GM18526 (cell line): ENCODE measurements around the gene CD1C.

Source experiments
- POLR2A ChIP-seq: IDR thresholded peaks from 3 replicates; pipeline ENCODE4 v1.6.1; 2011; ENCODE audit not compliant: insufficient read length; ENCODE audit errors: extremely low read depth

CD1C gene

DNA sequence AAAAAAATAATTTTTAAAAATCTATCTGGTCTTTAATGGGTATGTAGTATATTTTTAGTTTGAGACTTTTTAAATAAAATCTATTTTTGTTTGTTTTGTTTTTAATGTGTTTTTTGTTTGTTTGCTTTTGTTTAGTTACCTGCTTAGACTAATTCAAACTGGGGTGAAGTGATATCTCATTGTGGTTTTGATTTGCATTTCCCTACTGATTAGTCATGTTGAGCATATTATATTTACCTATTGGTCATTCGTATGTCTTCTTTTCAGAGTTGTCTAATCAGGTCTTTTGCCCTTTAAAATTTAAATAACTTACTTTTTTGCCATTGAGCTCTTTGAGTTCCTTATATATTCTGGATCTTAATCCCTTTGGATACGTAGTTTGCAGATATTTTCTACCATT is 21.3 kb downstream of the CD1C start:
- TF ChIP-seq POLR2A, result no peak

DNA sequence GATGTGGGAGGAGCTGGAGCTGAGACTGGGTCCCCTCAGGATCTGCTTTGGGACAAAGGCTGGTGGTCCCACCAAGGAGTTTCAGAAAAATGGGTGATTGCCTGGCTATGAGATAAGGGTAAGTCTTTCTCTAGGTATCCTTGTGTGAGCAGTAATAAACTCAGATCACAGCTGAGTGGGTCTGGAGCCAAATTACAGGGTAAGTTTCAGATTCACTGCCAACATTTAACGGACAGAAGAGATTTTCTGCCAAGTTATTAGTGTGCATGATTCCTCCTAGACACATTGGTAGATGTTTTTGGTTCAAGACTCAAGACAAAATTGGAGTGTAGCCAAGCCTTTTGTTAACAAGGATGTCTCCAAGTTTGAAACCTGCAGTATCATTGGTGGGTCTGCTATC is 34.1 kb downstream of the CD1C start:
- TF ChIP-seq POLR2A, result no peak

DNA sequence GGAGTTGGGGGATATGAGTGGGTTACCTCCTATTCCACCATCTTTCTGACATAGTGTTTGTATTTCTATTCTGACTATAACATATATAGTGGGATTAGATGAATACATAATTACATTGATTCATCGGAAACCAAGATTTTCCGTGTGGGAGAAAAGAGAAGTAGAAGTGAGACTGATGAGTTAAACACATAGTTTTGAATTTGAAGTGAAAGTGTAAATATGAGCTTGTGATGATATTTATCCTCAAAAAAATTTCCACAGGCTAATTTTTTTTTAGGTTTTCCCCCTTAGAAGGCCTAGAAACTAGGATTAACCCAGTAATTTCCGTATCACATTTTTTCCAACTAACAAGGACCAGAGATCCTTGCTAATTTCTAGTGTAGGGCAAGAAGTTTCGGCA is 34.7 kb downstream of the CD1C start:
- no peak for TF ChIP-seq POLR2A

DNA sequence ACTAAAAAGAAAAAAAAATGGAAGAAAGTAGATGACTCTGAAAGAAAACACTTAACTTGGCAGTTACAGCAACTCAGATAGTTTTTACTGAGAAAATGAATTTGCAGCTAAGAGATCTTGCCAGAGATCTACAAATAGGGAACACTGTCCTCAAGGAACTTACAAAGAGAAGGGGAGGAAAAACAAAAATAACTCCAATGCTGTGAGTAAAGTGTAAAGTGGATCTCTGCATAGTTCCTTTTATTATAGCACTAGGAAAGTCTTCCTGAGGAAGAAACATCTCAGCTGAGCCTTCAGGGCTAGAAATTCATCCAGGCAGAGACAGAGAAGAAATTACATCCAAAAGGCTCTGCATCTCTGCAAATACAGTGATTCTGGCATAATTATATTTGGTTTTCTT is 37.8 kb downstream of the CD1C start:
- no peak for TF ChIP-seq POLR2A

DNA sequence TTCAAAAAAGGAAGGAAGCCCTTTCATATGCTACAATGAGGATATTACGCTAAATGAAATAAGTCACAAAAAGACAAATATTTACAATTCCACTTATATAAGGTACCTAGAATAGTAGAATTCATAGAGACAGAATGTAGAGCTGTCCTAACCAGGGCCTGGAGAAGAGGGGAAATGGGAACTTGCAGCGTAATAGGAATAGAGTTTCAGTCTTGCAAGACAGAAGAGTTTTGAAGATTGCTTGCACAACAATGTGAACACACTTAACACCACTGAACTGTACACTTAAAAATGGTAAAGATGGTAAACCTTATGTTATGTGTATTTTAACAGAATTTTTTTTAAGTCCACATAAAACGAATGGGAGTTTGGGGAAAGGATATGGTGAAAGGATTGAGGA is 38.7 kb downstream of the CD1C start:
- no peak for TF ChIP-seq POLR2A

DNA sequence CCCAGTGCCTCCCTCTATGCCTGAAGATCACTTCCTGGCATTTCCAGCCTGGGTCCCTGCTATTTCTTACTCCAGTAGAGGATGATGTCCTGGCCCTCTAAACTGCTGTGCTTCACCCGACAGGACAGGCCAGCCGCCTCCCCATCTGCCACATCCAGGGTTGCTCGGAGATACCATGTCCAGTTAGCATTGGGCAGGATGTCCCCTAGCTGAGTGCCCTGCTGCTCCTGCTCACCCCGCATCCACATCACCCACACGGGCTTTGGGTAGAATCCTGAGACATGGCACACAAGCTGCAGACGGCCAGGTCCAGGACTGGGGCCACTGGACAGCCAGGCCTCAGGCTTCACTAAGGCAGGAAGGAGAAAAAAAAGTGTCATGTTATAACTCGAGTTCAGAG is 39.6 kb downstream of the CD1C start:
- TF ChIP-seq POLR2A, result no peak

DNA sequence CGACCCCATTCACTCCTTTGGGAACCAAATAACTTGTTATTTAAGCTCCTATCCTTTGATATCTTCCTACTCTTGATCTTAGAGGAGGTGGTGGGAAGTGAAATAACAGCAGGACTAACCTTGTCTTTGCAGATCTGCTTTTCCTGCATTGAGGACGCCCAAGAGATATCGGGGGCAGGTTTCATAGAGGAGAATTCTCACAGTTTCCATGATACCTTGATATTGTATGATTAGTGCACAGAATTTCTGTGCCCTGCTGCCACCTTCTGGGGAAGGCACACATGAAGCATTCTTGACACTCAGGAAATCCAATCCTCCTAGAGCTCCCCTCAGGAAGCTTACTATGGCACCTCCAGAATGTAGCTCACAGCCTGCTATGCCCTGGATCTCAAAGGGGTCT is 40.0 kb downstream of the CD1C start:
- TF ChIP-seq POLR2A, result no peak

DNA sequence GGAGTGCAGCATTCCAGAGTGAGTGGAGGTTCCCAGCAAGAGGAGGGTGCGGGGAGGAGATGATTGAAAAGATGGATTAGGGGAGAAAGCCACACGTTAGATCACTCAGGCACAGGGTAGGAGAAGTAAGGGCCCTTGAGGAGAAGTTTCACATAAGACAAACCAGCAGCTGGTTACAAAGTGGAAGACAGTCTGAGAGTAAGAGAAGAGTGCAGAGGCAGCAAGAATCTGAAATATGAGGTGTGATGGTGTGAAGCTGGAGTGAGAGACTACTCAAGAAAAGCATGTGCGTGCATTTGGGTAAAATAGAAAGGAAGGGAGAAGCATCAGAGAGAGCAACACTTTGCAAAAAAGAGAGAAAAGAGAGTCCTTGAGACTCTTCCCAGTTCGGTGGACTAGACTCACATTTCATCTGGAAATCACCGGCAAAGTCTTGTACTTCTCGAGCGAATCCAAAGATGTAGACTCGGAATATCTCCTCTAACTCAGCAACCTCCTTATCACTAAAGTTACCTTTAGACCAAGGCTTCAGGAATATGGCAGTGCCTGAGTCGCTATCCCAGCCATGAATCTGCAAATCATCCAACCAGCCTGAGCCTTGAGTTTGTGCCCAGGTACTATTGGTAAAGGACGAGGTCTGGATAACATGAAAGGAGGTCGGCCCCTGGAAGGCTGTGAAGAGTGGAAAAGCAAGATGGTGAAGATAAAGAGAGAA is 40.8 kb downstream of the CD1C start:
- no peak for TF ChIP-seq POLR2A

DNA sequence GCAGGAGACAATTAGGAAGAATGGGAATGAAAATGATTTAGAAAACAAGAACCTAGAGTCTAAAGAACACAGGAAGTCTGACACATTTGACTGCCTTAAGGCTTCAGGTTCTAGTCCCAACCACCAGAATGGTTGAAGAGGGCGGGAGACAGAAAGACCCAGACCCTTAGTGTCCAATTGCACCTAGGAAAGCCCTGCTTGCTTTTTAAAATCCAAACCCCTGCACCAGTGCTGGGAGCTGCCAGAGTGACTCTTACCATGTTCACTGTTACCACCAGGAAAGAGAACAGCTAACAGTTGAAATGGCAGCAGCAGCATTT is 41.3 kb downstream of the CD1C start:
- no peak for TF ChIP-seq POLR2A

DNA sequence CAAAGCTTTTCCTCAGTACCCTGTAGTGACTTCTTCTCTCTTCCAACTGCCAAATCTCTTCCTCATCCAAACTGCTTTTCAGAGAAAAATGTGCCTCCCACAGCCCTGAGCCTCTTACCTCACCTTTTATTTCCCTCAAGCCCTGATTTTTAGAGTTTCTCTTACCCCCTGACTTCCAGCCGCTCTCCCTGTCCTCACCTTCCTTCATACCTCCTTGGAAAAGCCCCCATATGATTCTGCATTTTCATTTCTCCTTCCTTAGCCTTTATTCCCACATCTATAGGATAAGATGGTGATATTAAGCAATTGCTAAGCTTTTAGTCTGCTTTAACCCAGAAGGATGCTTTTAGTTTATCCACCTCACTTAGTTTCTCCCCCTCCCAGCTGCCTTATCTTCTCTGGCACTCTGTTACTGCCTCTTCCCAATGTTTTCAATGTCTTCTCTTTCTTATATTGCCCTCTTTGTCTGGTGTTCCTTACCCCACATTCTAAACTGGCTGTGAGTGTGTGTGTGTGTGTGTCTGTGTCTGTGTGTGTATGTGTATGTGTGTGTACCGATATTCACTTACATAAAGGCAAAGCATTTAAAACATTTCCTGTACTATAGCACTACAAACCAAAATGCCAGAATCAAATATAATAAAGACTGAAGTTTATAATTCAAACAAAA is 41.9 kb downstream of the CD1C start, which contains the start of gene CD1B:
CD1B (minus strand) TSS at position 51 of the 670 bp plus-strand sequence. CDS start 108 bp downstream, outside the sequence.
- no peak for TF ChIP-seq POLR2A

DNA sequence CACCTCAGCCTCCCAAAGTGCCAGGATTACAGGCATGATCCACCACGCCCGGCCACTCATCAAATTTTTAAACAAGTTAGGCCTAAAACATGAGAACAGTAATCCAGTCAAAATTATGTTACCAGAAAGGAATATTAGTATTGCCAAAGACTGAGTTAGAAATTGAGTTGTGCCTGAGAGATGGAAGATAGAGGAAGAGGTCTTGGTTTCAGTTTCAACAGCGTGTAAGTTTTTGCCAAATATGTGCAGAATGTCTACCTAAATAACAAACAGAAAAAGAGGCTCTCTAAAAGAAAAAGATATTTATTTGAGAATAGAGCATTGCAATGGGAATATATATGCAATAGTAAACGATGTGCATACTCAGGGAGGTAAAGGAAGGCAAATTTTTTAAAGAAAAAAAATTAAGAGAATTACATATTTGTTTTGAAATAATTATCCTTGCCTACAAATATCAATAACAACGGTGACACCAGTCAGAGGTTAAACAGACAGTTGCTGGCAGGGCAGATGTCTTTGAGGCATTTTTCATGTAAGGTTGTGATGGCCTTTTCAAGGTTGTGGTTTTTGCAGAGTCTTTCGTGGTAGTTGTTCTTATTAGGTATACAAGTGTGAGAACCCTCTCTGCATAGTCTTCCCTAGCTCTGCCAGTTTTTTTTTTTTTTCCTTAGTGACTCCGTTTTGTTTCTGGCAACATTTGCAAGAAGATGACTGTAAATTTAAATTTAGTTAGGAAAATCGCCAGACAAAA is 43.9 kb downstream of the CD1C start:
- no peak for TF ChIP-seq POLR2A

DNA sequence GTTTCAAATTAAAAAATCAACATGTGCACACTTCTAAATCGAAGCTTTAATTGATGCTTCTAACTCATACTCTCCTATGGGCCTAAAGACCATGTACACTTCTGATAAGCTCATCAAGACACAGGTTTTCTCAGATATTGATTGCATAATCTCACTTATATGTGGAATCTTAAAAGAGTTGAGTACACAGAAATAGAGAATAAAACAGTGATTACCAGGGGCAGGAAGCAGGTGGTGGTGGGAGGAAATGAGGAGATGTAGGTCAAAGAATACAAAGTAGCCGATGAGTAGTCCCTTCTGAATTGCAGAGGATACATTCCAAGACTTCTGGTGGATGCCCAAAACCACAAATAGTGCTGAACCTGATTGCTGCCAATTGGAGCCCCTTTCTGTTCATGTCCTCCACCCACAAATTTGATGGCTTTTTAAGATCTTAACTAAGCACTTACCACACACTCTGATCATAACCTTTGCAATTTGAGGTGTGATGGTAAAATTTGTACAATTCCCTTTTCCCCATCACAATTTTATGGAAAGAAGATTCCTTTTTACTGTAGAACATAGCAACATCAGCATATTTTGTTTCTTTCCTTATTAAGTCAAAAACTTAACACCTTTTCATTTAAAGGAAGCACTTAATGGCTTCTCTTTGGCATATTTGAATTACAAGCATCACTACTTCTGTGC is 44.9 kb downstream of the CD1C start:
- TF ChIP-seq POLR2A, result no peak

DNA sequence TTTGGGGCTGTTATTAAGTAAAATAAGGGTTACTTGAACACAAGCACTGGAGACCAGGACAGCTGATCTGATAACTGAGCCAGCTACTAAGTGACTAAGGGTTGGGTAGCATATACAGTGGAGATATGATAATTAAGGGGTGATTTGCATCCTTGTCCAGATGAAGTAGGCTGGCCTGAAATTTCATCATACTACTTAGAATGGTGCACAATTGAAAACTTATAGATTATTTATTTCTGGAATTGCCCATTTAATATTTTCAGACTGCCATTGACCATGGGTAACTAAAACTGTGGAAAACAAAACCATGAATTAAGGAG is 45.5 kb downstream of the CD1C start:
- no peak for TF ChIP-seq POLR2A
